ENCODE results near the gene DLEC1.

Gene DLEC1

DNA sequence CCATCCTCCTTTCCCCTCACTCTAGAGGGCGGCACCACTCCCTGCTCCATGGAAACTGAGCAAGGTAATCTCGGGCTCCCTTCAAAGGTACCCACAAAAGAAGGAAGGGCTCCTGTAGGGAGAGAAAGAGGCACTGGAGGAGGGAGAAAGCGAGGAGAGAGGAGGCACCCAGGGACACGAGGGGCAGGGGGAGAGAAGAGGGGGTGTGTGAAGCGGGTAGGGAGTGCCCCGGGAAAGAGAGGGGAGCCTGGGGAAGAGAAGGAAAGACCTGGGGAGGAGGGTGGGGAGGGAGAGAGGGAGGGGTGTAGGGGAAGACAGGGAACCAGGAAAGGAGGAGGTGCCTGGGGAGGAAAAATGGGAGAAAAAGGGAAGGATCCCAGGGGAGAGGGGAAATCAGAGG, 47.9 kb upstream of the DLEC1 start:
- H3K9me3 ChIP-seq (ENCODE audit: insufficient read depth, low read length), result no peaks in the 10 kb centered on the region
- peaks cover 9% of the 10 kb centered on the region for H3K79me2 ChIP-seq (ENCODE audit: low read length)
- H3K27me3 ChIP-seq (ENCODE audit: low read depth, low read length), result 0 out of 2 replicates have a peak, but pooled peaks cover 3% of the 10 kb centered on the region
- no peak overlapping the region for H3K27ac ChIP-seq (ENCODE audit: low read length)
- TF ChIP-seq CTCF (IDR thresholded peaks at IDR 0.05; ENCODE audit: low read depth, low read length) (no peak), EZH2phosphoT487 (IDR thresholded peaks at IDR 0.05; ENCODE audit: low read depth) (no peak)
- H4K20me1 ChIP-seq (ENCODE audit: insufficient read depth, low read length), result no peaks in the 10 kb centered on the region
- H3K4me1 ChIP-seq (ENCODE audit: low read length), result peaks cover 11% of the 10 kb centered on the region
- H3K4me2 ChIP-seq (ENCODE audit: low read length), result no peak overlapping the region
- H3K36me3 ChIP-seq (replicated peaks; ENCODE audit: low read depth, low read length), result peaks cover under 1% of the 10 kb centered on the region
- no peak overlapping the region for H3K4me3 ChIP-seq (ENCODE audit: low read length)
- no peak overlapping the region for H3K9ac ChIP-seq (ENCODE audit: low read length)
- no peak overlapping the region for H2AFZ ChIP-seq (ENCODE audit: low read depth, low read length)

- Histone ChIP-seq H3K9me3 (ENCODE audit: insufficient read depth, low read length) (no peaks in the 10 kb centered on the region), H4K20me1 (ENCODE audit: insufficient read depth, low read length) (no peaks in the 10 kb centered on the region), H3K4me3 (ENCODE audit: low read length) (no peak overlapping the region), H3K9ac (ENCODE audit: low read length) (no peak overlapping the region), H3K36me3 (replicated peaks; ENCODE audit: low read depth, low read length) (peaks cover 5% of the 10 kb centered on the region), H3K27me3 (ENCODE audit: low read depth, low read length) (0 out of 2 replicates have a peak, but pooled peaks cover 3% of the 10 kb centered on the region), H3K4me1 (ENCODE audit: low read length) (peaks cover 16% of the 10 kb centered on the region), H3K4me2 (ENCODE audit: low read length) (no peak overlapping the region), H2AFZ (ENCODE audit: low read depth, low read length) (no peak overlapping the region), H3K79me2 (ENCODE audit: low read length) (peaks cover 9% of the 10 kb centered on the region), H3K27ac (ENCODE audit: low read length) (no peak overlapping the region)
- TF ChIP-seq CTCF (IDR thresholded peaks at IDR 0.05; ENCODE audit: low read depth, low read length) (no peak), EZH2phosphoT487 (IDR thresholded peaks at IDR 0.05; ENCODE audit: low read depth) (no peak)
Observed at GRCh38 chr3:37991823-37992222, 47.2 kb upstream of the DLEC1 start.

DNA sequence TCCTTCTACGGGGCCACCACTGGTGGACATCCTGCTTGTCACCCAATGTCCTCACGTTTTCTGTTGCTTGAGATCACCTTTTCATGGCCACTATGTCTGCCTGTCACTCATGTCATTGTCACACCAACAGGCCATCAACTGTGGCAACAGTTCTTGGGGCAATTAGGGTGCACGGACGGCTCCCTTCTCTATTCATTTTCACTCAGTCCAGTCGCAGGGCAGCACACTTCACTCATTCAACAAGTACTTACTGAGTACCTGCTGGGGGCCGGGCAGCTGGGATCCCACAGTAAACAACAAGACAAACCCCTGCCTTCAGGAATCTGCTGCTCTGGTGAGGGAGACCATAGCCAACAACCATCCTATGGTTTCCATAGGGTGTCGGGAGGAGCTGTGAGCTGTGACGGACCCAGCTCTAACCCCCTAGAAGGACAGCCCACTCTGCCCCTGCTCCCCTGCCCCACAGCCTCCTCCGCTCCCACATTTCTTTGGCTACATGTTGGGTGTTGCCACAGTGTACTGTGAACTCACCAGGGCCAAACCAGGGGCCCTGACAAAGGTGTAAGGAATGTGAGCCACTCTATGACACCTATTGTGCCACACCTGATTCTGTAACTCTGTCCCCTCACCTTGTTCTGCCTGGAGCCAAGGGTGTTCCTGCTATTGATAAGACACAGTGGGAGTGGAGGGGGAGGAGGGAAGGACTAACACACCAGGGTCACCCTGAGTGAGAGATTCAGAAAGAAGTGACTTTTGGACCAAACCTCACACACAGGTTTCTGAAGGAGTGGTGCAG, 46.5 kb upstream of the DLEC1 start:
- Histone ChIP-seq H2AFZ (ENCODE audit: low read depth, low read length) (no peak overlapping the region), H3K36me3 (replicated peaks; ENCODE audit: low read depth, low read length) (peaks cover 5% of the 10 kb centered on the region), H3K9me3 (ENCODE audit: insufficient read depth, low read length) (no peaks in the 10 kb centered on the region), H3K4me1 (ENCODE audit: low read length) (peaks cover 16% of the 10 kb centered on the region), H3K4me3 (ENCODE audit: low read length) (no peak overlapping the region), H3K79me2 (ENCODE audit: low read length) (peaks cover 9% of the 10 kb centered on the region), H3K9ac (ENCODE audit: low read length) (no peak overlapping the region), H4K20me1 (ENCODE audit: insufficient read depth, low read length) (no peaks in the 10 kb centered on the region), H3K27me3 (ENCODE audit: low read depth, low read length) (0 out of 2 replicates have a peak, but pooled peaks cover 3% of the 10 kb centered on the region), H3K27ac (ENCODE audit: low read length) (no peak overlapping the region), H3K4me2 (ENCODE audit: low read length) (no peak overlapping the region)
- TF ChIP-seq CTCF (IDR thresholded peaks at IDR 0.05; ENCODE audit: low read depth, low read length) (no peak), EZH2phosphoT487 (IDR thresholded peaks at IDR 0.05; ENCODE audit: low read depth) (no peak)

DNA sequence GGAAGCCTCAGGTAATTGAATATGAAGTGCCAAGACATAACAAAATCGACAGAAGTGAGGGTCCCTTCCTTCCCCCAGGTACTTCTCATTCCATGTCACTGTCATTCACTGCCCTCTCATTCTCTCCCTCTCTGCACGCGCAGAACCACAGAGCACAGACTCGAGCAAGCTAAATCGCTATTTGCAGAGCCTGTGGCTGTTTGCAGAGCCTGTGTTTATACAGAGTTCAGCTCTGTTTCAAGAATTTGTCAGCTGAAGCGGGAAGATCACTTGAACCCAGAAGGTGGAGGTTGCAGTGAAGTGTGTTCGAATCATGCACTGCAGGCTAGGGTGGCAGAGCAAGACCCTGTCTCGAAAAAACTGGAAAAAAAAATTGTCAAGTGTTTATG, 45.9 kb upstream of the DLEC1 start:
- Histone ChIP-seq H3K36me3 (replicated peaks; ENCODE audit: low read depth, low read length) (peaks cover 5% of the 10 kb centered on the region), H2AFZ (ENCODE audit: low read depth, low read length) (no peak overlapping the region), H3K79me2 (ENCODE audit: low read length) (peaks cover 9% of the 10 kb centered on the region), H3K27ac (ENCODE audit: low read length) (no peak overlapping the region), H3K9ac (ENCODE audit: low read length) (no peak overlapping the region), H3K9me3 (ENCODE audit: insufficient read depth, low read length) (no peaks in the 10 kb centered on the region), H3K4me1 (ENCODE audit: low read length) (peaks cover 16% of the 10 kb centered on the region), H4K20me1 (ENCODE audit: insufficient read depth, low read length) (no peaks in the 10 kb centered on the region), H3K4me3 (ENCODE audit: low read length) (0 out of 2 replicates have a peak overlapping the region, but pooled peaks have one; percentile 85), H3K27me3 (ENCODE audit: low read depth, low read length) (0 out of 2 replicates have a peak, but pooled peaks cover 3% of the 10 kb centered on the region), H3K4me2 (ENCODE audit: low read length) (peak overlapping the region; percentile 88; the same call in 1 of the 2 replicates)
- TF ChIP-seq CTCF (IDR thresholded peaks at IDR 0.05; ENCODE audit: low read depth, low read length) (no peak), EZH2phosphoT487 (IDR thresholded peaks at IDR 0.05; ENCODE audit: low read depth) (no peak)
